ENCODE measurements around the gene CRP.

- TF ChIP-seq CTCF (IDR thresholded peaks at IDR 0.05) (no peak), REST (IDR thresholded peaks at IDR 0.05; ENCODE audit: insufficient read depth in 1 of 2, low read depth in 2 of 2, low read length in 1 of 2) (no peak)
Observed at GRCh38 chr1:159663552-159663951, 50.8 kb downstream of the CRP start.

All from Panc1 (cell line).